ENCODE data around the gene FLII.

- TF ChIP-seq EZH2 (IDR thresholded peaks at IDR 0.05) = no peak
- no peak for TF ChIP-seq POLR2AphosphoS5 (IDR thresholded peaks at IDR 0.05; ENCODE audit: borderline replicate concordance, low read depth, low read length)
Observed at GRCh38 chr17:18226284-18226945, 32.1 kb downstream of the FLII start.
